Measurements from ENCODE around the gene PATJ.

PATJ gene

DNA sequence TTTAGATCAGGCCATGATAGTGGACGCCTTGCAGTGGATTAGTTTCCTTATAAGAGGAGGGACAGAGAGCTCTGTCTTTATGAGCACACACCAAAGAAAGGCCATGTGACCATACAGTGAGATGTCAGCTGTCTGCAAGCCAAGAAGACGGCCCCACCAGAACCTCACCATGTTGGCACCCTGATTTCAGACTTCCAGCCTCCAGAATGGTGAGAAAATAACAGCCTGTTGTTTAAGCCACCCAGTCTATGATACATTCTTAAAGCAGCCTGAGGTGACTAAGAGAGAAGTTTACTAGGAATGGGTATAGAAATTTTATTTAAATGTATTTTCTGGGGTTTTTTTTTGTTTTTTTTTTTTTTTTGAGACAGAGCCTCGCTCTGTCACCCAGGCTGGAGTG is 481.9 kb downstream of the PATJ start:
- TF ChIP-seq TAF1 (IDR thresholded peaks at IDR 0.05; ENCODE audit: borderline replicate concordance, insufficient read depth, low read length) (no peak), POLR2AphosphoS5 (IDR thresholded peaks at IDR 0.05; ENCODE audit: low read depth, low read length) (no peak)
- TF ChIP-seq, protein P1, sequence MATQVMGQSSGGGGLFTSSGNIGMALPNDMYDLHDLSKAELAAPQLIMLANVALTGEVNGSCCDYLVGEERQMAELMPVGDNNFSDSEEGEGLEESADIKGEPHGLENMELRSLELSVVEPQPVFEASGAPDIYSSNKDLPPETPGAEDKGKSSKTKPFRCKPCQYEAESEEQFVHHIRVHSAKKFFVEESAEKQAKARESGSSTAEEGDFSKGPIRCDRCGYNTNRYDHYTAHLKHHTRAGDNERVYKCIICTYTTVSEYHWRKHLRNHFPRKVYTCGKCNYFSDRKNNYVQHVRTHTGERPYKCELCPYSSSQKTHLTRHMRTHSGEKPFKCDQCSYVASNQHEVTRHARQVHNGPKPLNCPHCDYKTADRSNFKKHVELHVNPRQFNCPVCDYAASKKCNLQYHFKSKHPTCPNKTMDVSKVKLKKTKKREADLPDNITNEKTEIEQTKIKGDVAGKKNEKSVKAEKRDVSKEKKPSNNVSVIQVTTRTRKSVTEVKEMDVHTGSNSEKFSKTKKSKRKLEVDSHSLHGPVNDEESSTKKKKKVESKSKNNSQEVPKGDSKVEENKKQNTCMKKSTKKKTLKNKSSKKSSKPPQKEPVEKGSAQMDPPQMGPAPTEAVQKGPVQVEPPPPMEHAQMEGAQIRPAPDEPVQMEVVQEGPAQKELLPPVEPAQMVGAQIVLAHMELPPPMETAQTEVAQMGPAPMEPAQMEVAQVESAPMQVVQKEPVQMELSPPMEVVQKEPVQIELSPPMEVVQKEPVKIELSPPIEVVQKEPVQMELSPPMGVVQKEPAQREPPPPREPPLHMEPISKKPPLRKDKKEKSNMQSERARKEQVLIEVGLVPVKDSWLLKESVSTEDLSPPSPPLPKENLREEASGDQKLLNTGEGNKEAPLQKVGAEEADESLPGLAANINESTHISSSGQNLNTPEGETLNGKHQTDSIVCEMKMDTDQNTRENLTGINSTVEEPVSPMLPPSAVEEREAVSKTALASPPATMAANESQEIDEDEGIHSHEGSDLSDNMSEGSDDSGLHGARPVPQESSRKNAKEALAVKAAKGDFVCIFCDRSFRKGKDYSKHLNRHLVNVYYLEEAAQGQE (IDR thresholded peaks at IDR 0.05; ENCODE audit: insufficient read depth in 1 of 2, low read depth in 2 of 2, low read length in 2 of 2) = no peak

DNA sequence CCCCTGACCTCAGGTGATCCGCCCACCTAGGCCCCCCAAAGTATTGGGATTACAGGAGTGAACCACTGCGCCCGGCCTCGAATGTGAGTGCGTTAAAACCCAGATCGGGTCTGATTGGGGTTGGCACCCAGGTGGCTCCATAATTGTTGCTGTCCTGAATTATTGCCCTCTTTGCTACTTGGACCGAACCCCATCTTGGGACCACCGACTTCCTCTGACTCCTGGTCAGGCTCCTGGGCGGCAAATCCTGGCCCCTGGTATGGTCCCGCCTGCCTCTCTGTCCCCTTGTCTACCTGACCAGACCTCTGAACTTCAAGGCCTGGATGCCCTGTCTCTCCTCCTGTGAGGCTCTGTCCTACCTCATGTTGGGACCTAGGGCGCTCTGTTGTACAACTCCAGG is 485.2 kb downstream of the PATJ start:
- TF ChIP-seq SIN3A (IDR thresholded peaks at IDR 0.05; ENCODE audit: borderline replicate concordance, insufficient read depth, low read length) (no peak), TAF1 (IDR thresholded peaks at IDR 0.05; ENCODE audit: borderline replicate concordance, insufficient read depth, low read length) (no peak), POLR2AphosphoS5 (IDR thresholded peaks at IDR 0.05; ENCODE audit: low read depth, low read length) (no peak), FOXP2 (optimal IDR thresholded peaks at IDR 0.05; ENCODE audit: borderline replicate concordance, extremely low read depth, extremely low read length, insufficient read depth) (no peak)
- TF ChIP-seq, protein P1 (IDR thresholded peaks at IDR 0.05; ENCODE audit: insufficient read depth in 1 of 2, low read depth in 2 of 2, low read length in 2 of 2) = no peak
